ENCODE measurements around the gene HSPA5.
A peak's percentile ranks its signal among the peaks of the same experiment; 100 is the strongest.

The HSPA5 gene

GRCh38 chr9:125258832-125259534 lies 17.8 kb upstream of the HSPA5 start:
- H3K27ac ChIP-seq = no peak overlapping the region

GRCh38 chr9:125258160-125258785 lies 17.1 kb upstream of the HSPA5 start:
- no peak overlapping the region for H3K27ac ChIP-seq
- TF ChIP-seq ZFX (IDR thresholded peaks at IDR 0.05; ENCODE audit: borderline replicate concordance) (no peak), CTCF (IDR thresholded peaks at IDR 0.05) (no peak)

More at GRCh38 chr9:125258832-125259534, 17.8 kb upstream of the HSPA5 start:
- TF ChIP-seq CTCF (IDR thresholded peaks at IDR 0.05) = no peak
- no peak for TF ChIP-seq ZFX (IDR thresholded peaks at IDR 0.05; ENCODE audit: borderline replicate concordance)

GRCh38 chr9:125255781-125256391 lies 14.7 kb upstream of the HSPA5 start:
- H3K27ac ChIP-seq = no peak overlapping the region
- peak; percentile 44; the same call in 1 of the 2 replicates for TF ChIP-seq CTCF (IDR thresholded peaks at IDR 0.05)
- TF ChIP-seq ZFX (IDR thresholded peaks at IDR 0.05; ENCODE audit: borderline replicate concordance) = no peak

- TF ChIP-seq ZFX (IDR thresholded peaks at IDR 0.05; ENCODE audit: borderline replicate concordance) (no peak), CTCF (IDR thresholded peaks at IDR 0.05) (no peak)
These were observed 13.1 kb upstream of the HSPA5 start for GRCh38 chr9:125254231-125254630.

GRCh38 chr9:125246261-125246667 lies 5.1 kb upstream of the HSPA5 start:
- TF ChIP-seq CTCF (IDR thresholded peaks at IDR 0.05) (no peak), ZFX (IDR thresholded peaks at IDR 0.05; ENCODE audit: borderline replicate concordance) (no peak)

More at GRCh38 chr9:125254231-125254630, 13.1 kb upstream of the HSPA5 start:
- no peak overlapping the region for H3K27ac ChIP-seq

GRCh38 chr9:125243792-125244260 lies 2.7 kb upstream of the HSPA5 start:
- H3K27ac ChIP-seq = no peak overlapping the region
- TF ChIP-seq ZFX (IDR thresholded peaks at IDR 0.05; ENCODE audit: borderline replicate concordance) (no peak), CTCF (IDR thresholded peaks at IDR 0.05) (no peak)

More at GRCh38 chr9:125246261-125246667, 5.1 kb upstream of the HSPA5 start:
- H3K27ac ChIP-seq = no peak overlapping the region

Measured in 22Rv1 (cell line).